AG20443 (cell line): Measurements from ENCODE around the gene HS6ST2.

Experiments used
- DNase-seq: peaks from one replicate; pipeline ENCODE4 v3.0.0; 2012; ENCODE audit warnings: low spot score, mixed read lengths

The HS6ST2 gene

GRCh38 chrX:132848296-132848970 is 110.0 kb downstream of the HS6ST2 start:
- no peak for DNase-seq

GRCh38 chrX:132843363-132843762 is 115.1 kb downstream of the HS6ST2 start:
- no peak for DNase-seq

GRCh38 chrX:132842460-132843238 is 115.8 kb downstream of the HS6ST2 start:
- no peak for DNase-seq

GRCh38 chrX:132837967-132838366 is 120.5 kb downstream of the HS6ST2 start:
- no peak for DNase-seq

GRCh38 chrX:132837126-132837525 is 121.3 kb downstream of the HS6ST2 start:
- DNase-seq: peak; percentile 17

- DNase-seq: no peak
Observed at GRCh38 chrX:132836471-132836870, 122.0 kb downstream of the HS6ST2 start.

GRCh38 chrX:132834741-132835140 is 123.7 kb downstream of the HS6ST2 start:
- DNase-seq: no peak

- DNase-seq: no peak
Observed at GRCh38 chrX:132834109-132834508, 124.3 kb downstream of the HS6ST2 start.

- DNase-seq: no peak
Observed at GRCh38 chrX:132833373-132833772, 125.1 kb downstream of the HS6ST2 start.

GRCh38 chrX:132831336-132831973 is 127.0 kb downstream of the HS6ST2 start:
- no peak for DNase-seq

- no peak for DNase-seq
Observed at GRCh38 chrX:132822634-132823012, 135.8 kb downstream of the HS6ST2 start.

GRCh38 chrX:132821974-132822633 is 136.3 kb downstream of the HS6ST2 start:
- DNase-seq: no peak

- DNase-seq: no peak
Observed at GRCh38 chrX:132820675-132821074, 137.8 kb downstream of the HS6ST2 start.

GRCh38 chrX:132819711-132820264 is 138.6 kb downstream of the HS6ST2 start:
- DNase-seq: no peak

GRCh38 chrX:132818638-132819037 is 139.8 kb downstream of the HS6ST2 start:
- DNase-seq: no peak

GRCh38 chrX:132815643-132816042 is 142.8 kb downstream of the HS6ST2 start:
- DNase-seq: no peak

- DNase-seq: no peak
Observed at GRCh38 chrX:132810964-132811712, 147.3 kb downstream of the HS6ST2 start.

- no peak for DNase-seq
Observed at GRCh38 chrX:132810488-132810887, 147.9 kb downstream of the HS6ST2 start.

GRCh38 chrX:132809581-132809980 is 148.8 kb downstream of the HS6ST2 start:
- no peak for DNase-seq

GRCh38 chrX:132807411-132808030 is 150.9 kb downstream of the HS6ST2 start:
- no peak for DNase-seq

- no peak for DNase-seq
Observed at GRCh38 chrX:132802033-132802432, 156.4 kb downstream of the HS6ST2 start.
